Stimulated activated CD4-positive, alpha-beta T cell treated with anti-CD3 and anti-CD28 coated beads, TNF-alpha, amount 100 ng/mL, for 1 hour (primary cell): ENCODE data around the gene CPM.

ENCODE experiments used
- DNase-seq, 3 donors: peaks; one replicate each; pipeline ENCODE4 v3.0.0-alpha.2; 2020; ENCODE audit warnings: low read depth in 3 of 3, low spot score in 1 of 3

CPM gene

DNA sequence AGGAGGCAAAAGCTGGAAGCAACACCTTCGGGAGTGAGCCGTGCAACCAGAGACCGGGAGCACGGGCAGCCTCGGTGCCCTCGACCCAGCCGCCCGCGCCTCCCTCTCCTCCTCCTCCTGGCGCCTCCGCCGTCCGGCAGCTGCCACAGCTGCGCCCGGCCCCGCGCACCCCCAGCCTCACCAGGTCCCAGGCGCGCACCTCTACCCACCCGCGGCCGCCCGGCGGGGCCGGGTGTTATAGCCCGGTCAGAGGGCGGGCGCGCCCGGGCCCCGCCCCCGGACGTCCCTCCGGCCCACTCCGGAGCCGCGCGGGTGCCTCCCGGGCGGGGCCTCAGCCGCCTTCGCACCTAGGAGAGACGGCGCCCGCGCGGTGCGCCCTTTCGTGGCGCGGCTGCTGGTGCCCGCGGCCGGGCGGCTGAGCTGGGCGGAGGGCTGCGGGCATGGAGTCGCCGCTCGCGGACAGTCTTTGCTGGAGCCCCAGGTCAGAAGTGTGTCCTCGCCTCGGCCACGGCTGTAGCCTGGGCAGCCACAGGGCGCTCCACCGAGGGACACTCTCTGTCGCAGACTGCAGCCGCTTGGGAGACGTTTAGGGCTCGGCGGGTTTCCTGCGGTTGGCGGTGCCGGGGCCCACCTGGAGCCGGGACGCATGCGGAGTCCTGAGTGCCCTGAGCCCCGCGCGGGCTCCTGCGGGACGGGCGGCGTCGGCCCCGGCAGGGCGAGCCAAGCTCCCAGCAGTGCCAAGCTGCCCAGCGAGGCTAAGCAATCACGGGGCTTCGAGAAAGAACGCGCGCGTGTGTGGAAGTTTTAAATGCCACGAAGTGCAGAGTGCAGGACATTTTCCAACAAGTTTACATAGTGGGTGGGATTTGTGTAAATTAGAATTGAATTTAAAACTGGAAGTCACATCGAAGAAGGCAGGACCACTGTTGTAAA, at the start of gene CPM:
Gene CPM (minus strand): TSS at position 211 of the 933 bp plus-strand sequence. CDS start 334 bp downstream, outside the sequence.
- DNase-seq = peak; percentile 9 to 61 (median 34)

DNA sequence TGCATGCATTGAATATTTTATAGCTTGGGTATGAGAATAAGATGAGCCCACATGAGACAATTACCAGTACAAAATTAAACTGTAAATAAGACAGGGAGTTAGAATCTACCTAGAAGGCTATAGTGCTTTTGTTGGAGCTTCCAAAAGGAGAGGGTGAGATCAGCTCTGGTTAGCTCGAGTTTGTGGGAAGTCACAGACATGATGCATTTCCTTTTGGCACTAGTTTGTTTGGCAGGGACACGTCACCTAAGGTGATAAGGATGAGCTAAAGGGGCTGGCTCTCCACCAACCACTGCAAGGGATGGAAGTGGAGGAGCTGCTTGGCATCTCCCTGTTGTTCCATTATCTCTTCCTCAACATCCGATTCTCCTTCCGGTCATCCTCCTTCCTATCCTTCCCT, 48.5 kb upstream of the CPM start:
- no peak for DNase-seq

DNA sequence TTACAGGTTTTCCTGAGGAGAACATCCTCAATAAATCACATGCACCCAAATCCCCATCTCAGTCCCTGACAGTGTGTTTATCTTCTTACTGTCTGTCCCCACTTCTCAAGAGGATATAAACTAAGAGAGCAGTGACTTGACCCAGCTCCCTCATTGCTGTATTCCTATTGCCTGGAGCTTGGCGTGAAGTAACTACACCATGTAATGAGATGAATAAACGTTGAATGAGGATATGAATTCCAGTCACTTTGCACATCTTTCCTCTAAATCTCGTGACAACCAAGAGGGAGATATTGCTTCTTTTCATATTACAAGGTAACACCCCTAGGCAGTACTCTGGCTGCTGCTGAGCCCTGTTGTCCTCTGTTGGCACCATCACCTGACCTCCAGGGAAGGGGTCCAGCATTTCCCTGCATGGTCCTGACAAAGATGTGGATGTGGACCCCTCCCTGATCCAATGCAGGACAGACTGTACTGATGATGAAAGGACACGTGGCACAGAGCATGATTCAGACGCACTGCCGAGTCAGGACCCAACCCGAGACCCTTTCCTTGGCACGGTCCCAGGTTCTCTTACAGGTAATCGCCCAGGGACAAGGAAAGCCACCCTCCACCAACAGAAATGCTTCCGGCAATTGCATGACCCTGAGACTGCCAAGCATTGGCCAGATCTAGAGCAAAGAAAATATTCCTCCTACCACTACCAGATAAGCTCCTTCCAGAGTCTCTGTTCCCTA, 47.7 kb upstream of the CPM start:
- DNase-seq = no peak

DNA sequence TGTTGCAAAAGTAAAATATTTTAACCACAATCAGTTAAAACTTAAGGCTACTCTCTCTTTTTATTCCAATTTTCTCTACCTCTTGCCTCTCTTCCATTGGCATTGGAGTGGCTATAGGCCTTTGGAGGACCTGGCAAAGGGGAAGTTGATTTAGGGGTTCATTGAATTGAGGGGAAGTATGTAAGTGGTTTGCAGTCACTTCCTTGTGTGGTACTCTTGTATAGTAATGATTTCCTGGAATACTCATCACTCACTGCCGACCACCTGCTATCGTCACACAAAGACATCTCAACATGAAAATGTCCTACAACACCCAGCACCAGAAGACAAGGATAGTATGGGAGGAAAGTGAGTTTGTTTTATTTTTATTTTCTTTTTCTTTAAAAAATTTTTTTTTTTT, 45.7 kb upstream of the CPM start:
- no peak for DNase-seq

DNA sequence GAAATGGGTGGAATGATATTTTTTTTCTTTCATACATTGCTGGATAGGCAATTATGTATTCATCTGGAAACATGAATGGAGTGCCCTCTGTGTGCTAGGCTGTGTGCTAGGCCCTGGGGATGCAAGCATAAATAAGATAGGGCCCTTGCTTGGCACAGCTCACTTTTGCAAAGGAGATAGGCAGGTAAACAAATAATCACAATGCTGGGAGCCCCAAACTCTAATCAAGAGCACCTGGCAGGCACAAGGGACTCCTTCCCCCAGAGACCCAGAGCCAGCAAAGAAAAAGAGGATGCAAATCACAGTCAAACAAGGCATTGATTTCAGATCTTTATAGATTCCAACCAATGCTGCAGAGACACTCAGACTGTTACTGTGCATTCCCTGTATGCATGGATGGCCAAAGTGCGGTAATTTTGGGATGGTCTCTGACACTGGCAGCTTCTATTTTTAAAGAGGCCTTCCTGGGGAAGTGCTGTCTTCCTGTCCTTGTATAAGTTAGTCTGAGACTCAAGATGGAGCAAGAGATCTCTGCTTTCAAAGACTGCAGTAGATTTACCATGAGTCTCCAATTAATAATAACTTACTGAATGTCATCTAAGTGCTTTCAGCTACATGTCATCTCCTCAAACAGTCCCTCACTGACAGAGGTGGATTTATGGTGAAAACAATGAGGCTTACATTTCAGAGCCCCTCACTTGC, 45.1 kb upstream of the CPM start:
- no peak for DNase-seq

DNA sequence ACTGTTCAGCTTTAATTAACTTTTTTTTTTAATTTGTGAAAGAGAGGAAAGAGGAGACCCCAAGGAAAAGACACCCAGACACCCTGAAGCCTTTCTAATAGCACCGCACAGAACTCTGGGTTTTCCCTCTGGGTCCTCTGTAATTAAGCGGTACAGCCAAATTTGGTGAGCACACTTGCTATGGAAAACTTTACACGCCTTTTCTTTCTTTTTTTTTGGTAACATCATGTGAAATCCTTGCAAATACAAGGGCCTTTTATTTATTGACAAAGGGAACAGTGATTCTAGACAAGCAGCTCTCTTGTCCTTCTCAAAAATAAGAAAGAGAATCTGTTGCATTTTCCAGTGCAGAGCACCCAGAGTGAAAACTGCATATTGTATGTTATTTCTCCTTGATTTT, 44.4 kb upstream of the CPM start:
- no peak for DNase-seq

DNA sequence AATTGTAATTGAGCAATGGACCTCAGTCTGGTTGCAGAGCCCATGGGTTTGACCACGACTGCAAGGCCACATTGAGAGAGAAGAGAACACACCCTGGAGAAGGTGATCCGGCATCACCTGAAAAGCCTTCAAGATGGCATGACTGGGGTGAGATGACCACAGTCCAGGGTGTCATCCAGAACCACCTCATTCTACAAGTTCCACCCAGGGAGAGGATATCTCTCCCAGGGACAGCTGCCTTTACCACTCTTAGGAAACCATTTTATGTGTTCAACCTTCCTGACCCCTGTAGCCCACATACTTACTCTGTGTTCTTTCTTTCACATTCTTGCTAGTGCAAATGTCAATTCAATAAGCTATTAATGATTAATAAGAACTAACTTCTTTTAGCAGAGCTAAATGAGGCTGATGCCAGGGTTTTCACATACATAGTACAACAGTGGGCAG, 43.4 kb upstream of the CPM start:
- DNase-seq = no peak

DNA sequence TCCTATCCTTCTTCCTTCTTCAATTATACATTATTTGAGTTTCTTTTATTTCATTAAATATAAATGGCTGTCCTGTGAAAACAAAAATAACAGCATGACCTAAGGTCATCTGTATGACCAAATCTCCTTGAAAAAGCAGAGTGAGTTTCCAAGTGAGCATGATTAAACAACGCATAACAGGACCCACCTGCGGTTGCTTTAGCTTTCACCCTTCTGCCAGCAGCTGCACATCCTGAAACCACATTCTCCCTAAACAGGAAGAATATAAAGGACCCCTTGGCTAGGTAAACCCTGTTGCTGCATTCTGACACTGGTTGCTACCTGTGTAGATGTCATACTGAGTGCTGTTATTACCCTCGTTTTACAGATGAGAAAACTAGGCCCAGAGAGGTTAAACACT, 42.8 kb upstream of the CPM start:
- DNase-seq = no peak

DNA sequence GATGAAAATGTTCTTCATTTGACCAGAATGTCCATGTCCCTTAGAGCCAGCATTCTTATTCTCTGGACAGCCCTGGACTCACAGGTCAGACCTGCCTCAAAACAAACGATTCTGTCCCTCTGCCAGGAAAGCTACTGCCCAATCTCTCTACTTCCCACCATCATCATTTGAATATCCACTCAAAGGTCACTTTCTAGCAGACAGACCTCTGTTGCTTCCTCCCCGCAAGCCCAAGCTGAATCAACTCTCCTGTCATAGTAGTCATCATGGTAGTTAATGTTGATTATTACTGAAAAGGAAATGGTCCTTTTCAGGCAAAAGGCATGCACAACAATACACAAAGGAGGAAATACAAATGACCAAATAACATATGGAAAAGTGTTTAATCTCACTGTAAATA, 39.6 kb upstream of the CPM start:
- no peak for DNase-seq

DNA sequence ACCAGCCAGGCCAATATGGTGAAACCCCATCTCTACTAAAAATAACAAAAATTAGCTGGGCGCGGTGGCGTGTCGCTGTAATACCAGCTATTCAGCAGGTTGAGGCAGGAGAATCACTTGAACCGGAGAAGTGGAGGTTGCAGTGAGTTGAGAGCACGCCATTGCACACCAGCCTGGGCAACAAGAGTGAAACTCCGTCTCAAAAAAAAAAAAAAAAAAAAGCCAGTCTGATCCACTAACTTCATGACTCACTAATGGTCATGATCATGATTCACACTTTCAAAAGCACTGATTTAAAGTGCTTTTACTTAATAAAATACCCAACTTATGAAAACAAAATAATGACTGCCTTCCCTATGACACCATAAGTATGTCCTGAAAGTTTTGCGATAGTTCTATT, 38.4 kb upstream of the CPM start:
- no peak for DNase-seq

DNA sequence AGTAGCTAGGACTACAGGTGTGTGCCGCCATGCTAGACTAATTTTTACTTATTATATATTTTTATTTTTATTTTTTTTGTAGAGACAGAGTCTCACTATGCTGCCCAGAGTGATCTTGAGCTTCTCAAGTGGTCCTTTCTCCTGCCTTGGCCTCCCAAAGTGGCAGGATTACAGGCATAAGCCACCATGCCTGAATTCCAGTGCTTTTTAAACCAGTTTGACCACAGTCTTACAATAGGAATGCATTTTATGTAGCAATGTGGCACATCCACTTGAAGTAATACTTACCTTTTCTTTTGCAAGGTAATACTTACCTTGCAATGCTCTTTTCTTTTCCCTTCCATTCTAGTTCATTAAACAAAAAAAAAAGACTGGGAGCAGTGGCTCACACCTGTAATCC, 38.0 kb upstream of the CPM start:
- DNase-seq = no peak

DNA sequence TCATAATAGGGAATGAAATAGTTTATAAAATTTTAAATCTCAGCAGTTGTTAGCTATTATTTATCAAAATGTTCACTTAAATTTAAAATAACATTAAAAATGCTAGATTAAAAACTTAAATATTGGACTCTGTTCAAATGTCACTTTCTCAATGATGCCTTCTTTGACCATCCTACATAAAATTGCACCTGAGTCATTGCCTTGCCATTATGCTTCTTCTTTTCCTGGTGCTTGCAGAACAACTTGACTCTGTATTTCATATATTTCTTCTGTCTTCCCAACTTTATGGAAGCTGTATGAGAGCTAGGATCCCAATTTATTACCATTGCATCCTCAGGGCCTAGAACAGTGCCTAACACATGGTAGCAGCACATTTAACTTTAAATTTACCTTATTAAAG, 37.3 kb upstream of the CPM start:
- DNase-seq = no peak

DNA sequence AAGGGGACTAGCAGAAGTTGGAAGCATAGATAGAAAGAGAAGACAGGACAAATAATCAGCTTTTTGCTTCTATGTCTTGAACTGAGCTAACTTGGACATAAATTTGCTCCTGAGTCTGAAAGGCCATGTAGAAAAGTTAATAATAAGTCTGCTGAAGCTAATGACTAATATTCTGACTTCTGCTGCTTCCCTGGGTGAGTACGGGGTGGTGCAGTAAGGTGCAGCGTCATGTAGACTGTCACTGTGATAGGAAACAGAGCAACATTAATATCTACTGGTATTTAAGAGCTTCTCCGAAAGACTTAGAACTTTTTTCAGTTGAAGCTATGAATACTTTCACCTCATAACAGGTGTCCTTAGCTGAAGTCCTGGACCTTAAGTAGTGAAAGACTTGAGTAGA, 34.1 kb upstream of the CPM start:
- DNase-seq = no peak

DNA sequence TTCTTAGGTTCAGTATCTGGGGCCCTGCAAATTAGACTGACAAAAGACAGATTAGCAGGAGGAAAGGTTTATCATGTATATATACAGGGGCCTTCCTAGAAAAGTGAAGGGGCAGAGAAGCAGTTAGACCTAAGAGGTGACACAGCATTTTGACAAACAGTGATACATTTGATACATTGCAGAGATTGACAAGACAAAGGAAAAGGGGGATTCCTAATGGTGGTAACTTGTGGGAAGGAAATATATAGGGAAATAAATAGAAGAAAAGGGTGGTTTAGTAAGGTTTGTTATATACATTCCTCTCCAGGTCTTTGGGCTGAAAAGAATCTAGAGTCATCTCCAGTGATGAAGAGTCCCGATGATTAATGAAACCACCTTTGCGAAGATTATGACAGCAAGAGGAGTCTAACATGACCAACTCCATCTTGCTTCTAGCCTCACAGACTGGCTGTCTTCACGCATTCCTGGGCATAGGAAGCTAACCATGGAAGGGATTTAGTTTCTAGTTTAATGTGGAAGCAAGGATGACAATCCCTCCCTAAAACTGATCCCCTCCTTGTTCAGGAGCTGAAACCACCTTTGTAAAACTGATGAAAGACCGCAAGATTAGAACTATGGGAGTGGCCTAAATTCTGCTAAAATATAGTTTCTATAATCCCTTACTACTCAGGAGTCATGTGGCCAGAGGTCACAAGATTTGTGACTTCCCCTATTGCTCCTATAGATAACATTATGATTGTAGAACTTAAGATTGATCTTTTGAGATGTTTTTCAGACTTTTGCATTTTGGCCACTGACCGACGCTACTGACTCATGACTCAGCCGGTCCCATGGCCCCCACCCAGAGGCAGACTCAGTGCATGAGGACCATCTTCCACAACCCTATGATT, 31.1 kb upstream of the CPM start:
- DNase-seq = no peak

DNA sequence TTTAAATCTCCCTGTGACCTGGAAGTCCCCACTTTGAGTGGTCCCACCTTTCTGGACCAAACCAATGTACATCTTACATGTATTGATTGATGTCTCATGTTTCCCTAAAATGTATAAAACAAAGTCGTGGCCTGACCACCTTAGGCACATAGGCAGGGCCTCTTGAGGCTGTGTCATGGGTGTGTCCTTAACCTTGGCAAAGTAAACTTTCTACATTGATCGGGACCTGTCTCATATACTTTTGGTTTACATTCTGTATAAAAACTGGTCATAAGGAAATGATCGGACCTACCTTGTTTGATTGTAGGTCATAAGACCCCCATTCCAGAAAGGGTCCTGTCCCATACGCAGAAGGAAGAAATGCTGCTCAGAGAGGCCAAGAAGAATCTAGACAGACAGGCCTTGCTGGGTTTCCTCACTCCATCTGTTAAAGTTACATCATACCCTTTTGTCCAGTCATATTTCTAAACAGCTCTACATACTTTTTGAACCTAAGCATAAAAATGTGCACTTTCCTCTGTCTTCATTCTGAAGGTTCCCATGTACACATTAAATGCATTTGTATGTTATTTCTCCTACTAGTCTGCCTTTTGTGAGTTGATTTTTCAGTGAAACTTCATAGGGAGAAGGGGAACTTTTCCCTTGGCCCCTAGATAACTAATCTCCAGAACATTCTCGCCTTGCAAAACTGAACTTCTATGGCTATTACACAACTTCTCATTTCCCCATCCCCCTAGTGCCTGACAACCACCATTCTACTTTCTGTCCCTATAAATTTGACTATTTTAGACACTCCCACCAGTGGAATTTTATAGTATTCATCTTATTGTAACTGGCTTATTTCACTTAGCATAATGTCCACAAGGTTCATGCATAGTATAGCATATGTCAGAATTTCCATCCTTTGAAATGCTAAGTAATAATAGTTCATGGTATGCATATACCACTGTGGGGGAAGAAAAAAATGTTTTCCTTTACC, 30.2 kb upstream of the CPM start:
- DNase-seq = no peak

DNA sequence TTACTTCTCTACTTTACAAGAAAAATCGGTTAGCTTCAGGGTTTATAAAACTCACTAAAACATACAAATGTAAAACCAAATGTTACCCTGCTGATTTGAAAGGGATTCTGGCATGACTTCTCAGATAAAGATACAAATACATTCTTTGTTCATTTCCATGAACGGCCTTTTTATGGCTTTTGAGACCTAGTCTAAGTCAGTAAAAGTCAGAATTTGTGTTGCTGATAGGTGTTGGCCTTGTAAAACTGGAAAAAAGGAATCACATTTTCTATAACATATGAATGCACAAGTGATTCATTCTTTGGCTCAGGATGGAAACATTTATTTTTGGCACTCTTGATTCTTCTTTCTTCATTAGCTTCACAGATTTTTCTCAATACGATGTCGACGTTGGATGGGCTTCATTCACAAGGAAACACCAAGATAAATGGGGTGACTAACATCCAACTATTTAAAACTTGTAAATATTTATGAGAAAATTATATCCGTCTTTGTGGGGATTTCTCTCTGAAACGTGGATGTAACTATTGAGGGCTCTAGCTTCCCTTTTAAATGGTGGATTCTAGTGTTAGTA, 27.0 kb upstream of the CPM start:
- DNase-seq = no peak

DNA sequence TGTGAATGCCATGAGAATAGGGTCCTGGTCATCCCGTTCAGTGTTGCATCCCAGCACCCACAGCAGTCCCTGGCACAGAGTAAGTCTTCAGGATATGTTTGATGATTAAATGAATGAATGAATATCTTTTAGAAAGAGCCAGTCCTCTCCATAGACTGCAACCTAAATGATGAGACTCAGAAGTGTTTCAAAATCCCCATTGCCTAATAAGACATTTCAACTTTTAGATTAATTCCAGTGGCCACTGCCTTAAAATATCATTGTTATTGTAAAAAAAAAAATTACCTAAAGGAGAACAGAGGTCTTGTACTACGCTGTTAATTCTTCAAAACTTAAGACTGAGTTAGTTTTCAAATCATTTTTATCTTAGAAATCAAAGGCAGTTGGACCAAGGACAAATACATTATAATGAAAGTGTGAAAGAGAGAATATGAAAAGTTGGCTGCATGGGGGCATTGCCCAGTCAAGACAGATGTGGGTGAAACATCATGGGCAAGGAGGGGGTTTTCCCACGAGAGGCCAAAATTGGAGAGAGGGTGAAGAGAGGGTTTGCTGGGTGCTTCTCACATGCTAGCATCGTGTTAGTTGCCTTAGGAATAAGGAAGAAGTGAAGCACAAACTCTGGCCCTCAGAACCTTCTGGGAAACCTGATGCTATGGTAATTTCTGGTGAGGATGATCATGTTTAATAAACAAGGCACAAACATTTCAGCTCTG, 26.3 kb upstream of the CPM start:
- DNase-seq = no peak

DNA sequence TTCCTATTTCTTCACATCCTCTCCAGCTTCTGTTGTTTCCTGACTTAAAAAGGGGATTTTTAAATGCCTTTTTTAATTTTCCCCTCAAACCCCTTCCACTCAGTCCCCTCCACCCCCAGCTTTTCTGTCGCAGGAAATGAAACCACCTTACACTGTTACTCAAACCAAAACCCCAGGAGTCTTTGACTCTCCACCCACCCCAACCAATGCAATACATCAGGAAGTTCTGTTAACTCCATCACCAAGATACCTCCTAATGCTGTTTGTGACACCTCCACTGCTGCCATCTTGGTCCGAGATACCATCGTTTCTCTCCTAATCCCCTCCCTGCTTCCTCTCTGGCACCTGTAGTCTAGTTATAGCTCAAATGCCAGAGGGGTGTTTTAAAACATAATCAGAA, 25.4 kb upstream of the CPM start:
- DNase-seq = no peak

DNA sequence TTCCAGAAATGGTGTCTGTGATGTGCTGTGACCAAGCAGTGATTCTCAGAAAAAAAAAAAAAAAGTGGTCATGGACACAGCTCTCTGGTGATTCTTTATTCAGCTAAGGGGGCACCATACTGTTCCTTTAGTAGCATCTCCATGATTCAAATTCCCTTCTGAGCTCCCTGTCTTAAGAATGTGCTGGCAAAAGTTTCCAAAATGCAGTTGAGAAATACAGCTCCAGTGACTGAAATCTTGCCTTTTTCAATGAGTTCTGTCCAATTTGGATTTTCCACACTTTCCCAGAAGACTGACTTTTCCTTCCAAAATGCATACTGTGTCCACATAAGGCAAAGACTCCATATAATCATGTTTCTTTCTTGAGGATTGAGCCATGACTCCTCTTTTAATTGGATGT, 24.3 kb upstream of the CPM start:
- DNase-seq = no peak
